Activated T-helper 9 cell treated with anti-CD3 and anti-CD28 coated beads, Interleukin-2, amount 50 U/mL, for 16 hours (primary cell): ENCODE data around the gene SLC25A21.
"Not testable (repeated sequence)": the region's sequence is repeated elsewhere in the genome, so short reads cannot be mapped to it uniquely, and the experiment has no call there.

Experiments
- DNase-seq: peaks from one replicate; pipeline ENCODE4 v3.0.0-alpha.2; 2020; ENCODE audit warnings: low read depth

SLC25A21 gene

GRCh38 chr14:37172024-37172869, at the start of gene SLC25A21:
Gene SLC25A21, minus strand, starts transcription at chr14:37172606.
- no peak for DNase-seq

- no peak for DNase-seq
Observed at GRCh38 chr14:37221073-37221472, 48.7 kb upstream of the SLC25A21 start.

GRCh38 chr14:37215345-37215744, 42.9 kb upstream of the SLC25A21 start:
- no peak for DNase-seq

- no peak for DNase-seq
Observed at GRCh38 chr14:37213016-37213415, 40.6 kb upstream of the SLC25A21 start.

- DNase-seq: no peak
Observed at GRCh38 chr14:37210448-37210847, 38.0 kb upstream of the SLC25A21 start.

- DNase-seq: not testable (repeated sequence)
Observed at GRCh38 chr14:37209617-37210016, 37.2 kb upstream of the SLC25A21 start.

GRCh38 chr14:37205623-37206605, 33.5 kb upstream of the SLC25A21 start:
- not testable (repeated sequence) for DNase-seq

GRCh38 chr14:37203423-37203822, 31.0 kb upstream of the SLC25A21 start:
- no peak for DNase-seq

GRCh38 chr14:37202812-37203211, 30.4 kb upstream of the SLC25A21 start:
- no peak for DNase-seq

GRCh38 chr14:37202265-37202664, 29.9 kb upstream of the SLC25A21 start:
- no peak for DNase-seq

- DNase-seq: no peak
Observed at GRCh38 chr14:37201724-37202123, 29.3 kb upstream of the SLC25A21 start.

GRCh38 chr14:37198907-37199306, 26.5 kb upstream of the SLC25A21 start:
- DNase-seq: no peak

GRCh38 chr14:37198273-37198598, 25.8 kb upstream of the SLC25A21 start:
- no peak for DNase-seq

GRCh38 chr14:37197421-37198272, 25.2 kb upstream of the SLC25A21 start, which contains the start of gene MIPOL1:
Gene MIPOL1, plus strand, starts transcription at chr14:37197937. Its CDS starts 49,952 bp downstream, at chr14:37247889.
- no peak for DNase-seq

- no peak for DNase-seq
Observed at GRCh38 chr14:37196604-37197420, 24.4 kb upstream of the SLC25A21 start.

- DNase-seq: no peak
Observed at GRCh38 chr14:37195327-37195726, 22.9 kb upstream of the SLC25A21 start.

- DNase-seq: no peak
Observed at GRCh38 chr14:37194698-37195097, 22.3 kb upstream of the SLC25A21 start.

- DNase-seq: not testable (repeated sequence)
Observed at GRCh38 chr14:37189733-37190132, 17.3 kb upstream of the SLC25A21 start.

GRCh38 chr14:37187840-37188577, 15.6 kb upstream of the SLC25A21 start:
- not testable (repeated sequence) for DNase-seq

- no peak for DNase-seq
Observed at GRCh38 chr14:37187294-37187693, 14.9 kb upstream of the SLC25A21 start.
